Effector CD4-positive, alpha-beta T cell (primary cell): ENCODE data around the gene SCP2.

ENCODE experiments used
- DNase-seq: peaks from one replicate; pipeline ENCODE4 v3.0.0-alpha.2; 2020

SCP2 gene

DNA sequence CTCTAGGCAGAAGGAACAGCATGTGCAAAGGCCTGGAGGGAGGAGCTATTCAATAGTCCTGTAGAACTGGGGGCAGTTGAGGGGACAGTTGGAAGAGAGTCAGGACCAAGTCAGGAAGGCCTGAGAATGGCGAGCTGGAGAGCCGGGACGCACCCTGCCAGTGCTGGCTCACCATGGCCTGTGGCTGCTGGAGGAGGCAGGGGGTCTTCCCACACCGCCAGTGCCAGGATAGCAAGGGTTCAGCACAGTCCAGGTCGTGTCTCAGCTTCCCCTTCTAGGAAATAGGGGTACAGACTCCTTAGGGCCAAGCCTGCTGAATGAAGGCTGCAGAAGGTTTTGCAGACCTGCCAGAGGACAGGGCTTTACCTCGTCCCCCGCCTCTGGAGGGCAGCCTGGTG lies 142.2 kb downstream of the SCP2 start:
- DNase-seq = no peak

DNA sequence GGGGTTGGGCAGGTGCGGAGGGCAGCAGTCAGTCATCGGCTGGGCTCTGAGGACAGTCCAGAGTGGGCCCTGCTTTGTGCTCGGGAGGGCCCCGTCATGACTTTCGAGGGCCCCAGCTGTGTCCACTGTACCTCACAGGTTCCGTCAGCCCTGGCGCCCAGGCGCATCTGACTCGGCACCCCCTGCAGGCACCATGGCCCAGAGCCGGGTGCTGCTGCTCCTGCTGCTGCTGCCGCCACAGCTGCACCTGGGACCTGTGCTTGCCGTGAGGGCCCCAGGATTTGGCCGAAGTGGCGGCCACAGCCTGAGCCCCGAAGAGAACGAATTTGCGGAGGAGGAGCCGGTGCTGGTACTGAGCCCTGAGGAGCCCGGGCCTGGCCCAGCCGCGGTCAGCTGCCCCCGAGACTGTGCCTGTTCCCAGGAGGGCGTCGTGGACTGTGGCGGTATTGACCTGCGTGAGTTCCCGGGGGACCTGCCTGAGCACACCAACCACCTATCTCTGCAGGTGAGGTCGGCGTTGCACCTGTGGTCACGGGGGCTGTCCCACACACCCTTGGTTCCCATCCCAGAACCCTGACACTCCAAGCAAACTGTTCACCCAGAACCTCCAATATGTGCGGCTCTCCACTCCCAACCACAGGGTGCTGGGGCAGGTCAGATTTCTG lies 142.7 kb downstream of the SCP2 start:
- no peak for DNase-seq

DNA sequence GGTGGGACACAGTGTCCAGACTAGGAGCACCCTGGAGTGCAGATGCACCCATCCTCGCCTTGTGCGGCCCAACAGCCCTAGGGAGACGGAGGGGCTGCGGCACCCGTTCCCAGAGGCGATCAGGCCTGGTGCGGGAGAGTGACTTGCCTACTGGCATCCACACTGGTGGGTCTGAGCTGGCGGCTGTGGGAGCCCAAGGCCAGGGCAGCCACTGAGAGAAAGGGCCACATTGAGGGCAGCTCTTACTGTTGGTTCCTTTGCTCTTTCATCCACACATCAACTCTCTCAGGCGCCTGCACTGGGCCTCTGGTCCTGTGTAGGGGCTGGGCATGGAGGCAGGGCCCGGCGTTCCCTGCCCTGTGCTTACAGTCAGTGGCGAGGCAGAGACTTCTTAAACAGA lies 143.5 kb downstream of the SCP2 start:
- DNase-seq = no peak

DNA sequence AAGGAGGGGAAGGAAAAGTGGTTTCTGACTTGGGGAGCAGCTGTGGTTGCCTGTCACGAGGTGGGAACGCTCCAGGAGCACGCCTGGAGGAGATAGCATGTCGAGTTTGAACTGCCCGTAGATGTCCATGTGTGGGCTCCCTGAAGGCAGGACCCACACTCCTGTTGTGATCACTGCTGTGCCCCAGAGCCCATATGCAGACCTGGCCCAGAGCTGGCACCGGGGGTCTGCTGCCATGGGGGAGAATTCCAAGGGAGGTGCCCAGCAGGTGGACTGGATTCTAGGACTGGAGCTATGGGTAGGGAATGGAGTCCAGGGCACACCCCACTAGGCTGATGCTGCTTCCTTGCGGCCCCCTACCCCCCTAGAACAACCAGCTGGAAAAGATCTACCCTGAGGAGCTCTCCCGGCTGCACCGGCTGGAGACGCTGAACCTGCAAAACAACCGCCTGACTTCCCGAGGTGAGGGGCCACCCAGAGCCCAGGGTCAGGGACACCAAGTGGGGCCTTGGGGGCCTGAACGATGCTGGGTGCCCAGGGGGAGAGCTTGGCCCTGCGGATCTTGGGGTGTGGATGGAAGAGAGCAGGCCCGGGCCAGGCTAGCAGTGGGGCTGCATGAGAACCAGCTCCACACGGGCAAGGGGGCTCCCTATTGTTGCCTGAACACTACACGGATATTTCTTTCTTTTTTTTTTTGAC lies 144.2 kb downstream of the SCP2 start:
- no peak for DNase-seq

DNA sequence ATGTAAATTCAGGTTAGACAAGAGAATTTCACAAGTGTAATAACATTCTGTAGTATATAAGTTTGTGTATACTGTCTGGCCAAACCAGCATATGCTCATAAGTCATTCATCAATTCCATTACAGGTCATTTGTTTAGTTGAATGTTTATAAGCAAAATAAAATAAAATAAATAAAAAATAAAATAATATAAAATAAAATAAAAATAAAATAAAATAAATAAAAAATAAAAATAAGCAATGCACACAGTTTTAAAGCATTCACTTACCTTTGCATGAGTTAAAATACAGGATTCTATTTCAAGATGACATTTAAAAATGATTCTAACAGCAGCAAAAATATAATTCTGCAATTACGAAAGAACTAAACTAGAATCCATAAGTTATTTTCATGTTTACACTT lies 144.8 kb downstream of the SCP2 start:
- DNase-seq = no peak

DNA sequence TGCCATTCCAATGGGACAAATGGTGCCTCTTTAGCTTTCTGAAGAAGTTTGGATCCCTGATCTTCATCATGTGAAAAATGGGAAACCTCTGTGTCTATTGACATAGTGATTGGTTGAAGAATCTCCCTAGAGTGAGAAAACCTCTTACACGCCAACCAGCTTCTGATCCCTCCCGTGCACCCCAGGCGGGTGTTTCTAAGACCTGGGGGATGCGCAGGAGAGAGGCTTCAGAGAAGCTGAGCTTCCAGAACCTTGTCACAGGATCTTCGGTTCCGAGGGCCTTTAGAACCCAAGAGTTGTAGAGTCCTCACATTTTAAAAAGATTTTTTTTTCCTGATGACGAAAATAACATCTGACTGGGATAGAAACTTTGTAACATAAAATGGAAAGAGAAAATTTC lies 146.2 kb downstream of the SCP2 start:
- DNase-seq = no peak

DNA sequence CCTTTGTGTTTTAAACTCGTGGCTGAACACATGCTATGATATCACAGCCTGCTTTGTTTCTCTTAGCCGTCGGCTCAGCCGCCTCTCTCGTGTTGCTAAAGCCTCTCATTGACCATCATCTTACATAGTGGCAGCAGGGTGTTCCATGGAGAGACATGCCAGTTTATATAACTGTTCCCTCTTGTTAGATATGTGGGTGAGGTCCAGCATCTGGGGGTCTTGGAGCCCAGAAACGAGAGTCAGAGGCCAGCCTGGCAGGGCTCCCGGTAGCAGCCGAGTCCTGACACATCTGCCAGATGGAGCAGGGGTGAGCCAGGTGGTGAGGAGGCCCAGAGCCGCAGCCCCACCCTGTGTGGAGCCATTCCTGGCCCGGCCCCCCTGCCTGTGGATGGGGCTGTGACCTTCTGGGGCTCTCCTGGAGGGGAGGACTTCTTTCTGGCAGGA lies 146.8 kb downstream of the SCP2 start:
- DNase-seq = no peak

DNA sequence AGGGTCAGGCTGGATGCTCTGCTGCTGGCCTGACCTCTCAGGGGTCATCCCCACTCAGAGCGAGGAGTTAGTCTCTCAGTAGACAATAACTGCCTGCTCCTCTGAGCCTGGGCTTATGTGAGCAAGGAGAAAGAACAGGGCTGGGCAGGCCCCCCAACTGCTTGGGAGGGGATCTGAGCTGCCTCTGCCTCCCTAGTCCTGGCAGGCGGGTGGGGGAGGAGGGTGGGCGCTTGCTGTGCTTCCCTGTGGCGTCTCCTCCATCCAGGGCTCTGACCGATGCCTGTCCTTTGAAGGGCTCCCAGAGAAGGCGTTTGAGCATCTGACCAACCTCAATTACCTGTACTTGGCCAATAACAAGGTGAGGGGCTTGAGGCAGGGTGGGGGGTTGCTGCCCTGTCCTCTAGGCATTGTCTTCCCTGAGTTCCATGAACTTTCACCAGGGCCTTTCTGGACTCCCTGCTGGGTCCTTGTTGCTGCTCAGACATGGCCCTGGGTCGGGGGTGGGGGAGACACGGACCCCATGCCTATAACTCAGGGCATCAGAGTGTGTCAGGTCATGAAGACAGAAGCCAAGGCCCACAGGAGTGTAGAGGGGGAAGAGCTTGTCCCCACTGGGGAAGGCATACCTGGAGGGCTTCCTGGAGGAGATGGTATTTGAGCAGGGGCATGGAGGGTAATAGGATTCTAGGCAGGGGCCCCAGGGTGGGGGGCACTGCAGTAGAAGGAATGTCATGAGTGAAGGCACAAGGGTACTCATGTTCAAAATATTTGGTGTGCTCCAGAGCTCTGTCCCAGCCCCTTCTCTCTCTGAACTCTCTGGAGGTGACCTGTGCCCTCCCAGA lies 147.5 kb downstream of the SCP2 start:
- no peak for DNase-seq

DNA sequence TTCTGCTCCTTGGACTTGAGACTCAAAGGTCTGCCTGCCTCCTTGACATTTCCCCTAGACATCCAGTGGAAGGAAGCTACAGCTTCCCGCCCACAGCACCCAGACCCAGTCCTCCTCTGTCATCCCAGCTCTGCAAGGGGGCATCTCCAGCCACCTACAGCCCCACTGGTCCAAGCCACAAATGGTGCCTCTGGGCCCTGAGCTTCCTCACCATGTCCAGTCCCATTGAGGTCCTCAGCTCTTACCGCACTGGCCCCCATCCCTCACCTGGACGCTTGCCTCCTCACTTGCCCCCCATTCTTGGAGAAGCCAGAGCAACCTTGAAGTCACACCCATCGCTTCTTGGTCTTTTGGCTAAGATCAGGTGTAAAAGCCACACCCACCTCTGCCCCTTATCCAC lies 148.1 kb downstream of the SCP2 start:
- no peak for DNase-seq

DNA sequence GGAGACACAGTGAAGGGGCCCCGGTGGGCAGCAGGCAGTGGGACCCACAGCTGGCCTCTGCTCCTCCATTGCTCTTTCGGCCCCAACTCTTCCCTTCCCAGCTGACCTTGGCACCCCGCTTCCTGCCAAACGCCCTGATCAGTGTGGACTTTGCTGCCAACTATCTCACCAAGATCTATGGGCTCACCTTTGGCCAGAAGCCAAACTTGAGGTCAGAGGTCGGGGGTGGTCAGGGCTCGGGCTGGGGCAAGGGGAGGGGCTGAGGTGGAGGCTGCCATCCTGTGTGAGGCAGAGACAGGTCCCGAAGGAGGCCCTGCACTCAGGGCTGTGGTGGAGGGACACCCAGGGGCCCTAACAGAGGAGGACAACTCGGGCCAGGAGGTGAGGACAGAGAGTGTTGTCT lies 148.7 kb downstream of the SCP2 start:
- no peak for DNase-seq

DNA sequence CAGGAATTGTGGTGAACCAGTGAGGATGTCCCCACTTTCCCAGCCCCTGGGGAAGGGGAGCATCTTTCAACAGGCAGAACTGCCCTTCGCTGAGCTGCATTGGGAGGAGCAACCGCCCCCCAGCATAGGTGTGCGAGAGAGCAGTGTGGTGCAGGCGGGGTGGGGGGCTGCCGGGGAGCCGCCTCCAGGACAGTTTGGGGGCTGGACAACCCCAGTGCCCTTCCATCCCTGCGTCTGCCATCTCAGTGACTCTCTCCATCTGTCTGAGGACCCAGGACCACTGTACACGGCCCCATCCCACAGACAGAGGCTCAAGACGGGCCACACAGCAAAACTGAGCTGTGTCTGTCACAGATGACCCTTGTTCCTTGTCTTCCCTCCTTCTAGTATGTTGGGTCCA lies 149.1 kb downstream of the SCP2 start:
- no peak for DNase-seq

DNA sequence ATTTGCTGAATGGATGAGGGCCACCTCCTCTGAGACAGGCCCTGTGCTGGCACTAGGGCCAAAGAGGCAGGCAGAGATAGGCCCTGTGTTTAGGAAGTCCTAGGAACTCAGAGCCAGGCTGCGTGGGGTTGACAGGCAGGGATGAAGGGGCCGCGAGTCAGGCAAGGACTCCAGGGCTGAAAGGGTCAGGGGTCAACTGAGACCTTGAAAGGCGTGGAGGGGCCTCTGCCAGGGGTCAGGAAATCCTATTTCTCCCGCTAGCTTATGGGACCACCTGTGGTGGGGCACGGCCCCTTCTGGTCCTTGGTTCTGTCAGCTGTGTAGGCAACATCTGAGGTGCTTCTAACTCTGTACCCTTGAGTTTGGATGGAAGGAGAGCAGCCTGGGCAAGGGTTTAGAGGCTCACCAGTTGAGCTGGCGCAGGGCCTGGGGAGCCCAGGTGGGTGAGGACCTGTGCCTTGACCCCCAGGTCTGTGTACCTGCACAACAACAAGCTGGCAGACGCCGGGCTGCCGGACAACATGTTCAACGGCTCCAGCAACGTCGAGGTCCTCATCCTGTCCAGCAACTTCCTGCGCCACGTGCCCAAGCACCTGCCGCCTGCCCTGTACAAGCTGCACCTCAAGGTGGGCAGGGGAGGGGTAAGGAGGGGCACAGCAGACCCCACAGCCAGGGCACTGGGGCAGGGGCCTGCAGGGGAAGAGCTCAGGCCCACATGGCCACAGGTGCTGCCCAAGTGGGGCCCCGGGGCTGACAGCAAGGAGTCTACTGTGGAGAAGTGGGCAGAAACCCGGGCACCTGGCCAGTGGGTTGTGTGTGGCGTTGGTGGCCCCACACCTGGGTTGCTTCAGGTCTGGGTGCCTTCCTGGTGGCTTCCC lies 149.9 kb downstream of the SCP2 start:
- no peak for DNase-seq

DNA sequence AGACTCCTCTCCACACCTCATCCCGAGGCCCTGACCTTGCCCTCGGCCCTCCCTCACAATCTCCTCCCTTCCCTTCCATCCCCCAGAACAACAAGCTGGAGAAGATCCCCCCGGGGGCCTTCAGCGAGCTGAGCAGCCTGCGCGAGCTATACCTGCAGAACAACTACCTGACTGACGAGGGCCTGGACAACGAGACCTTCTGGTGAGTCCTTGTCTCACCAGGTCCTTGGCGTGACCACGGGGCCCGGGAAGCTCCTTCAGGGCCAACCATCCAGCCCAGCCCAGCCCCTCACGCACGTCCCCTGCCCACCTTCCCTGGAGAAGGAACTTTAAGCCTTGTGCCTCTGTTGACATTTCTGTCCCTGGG lies 150.5 kb downstream of the SCP2 start:
- DNase-seq = no peak

DNA sequence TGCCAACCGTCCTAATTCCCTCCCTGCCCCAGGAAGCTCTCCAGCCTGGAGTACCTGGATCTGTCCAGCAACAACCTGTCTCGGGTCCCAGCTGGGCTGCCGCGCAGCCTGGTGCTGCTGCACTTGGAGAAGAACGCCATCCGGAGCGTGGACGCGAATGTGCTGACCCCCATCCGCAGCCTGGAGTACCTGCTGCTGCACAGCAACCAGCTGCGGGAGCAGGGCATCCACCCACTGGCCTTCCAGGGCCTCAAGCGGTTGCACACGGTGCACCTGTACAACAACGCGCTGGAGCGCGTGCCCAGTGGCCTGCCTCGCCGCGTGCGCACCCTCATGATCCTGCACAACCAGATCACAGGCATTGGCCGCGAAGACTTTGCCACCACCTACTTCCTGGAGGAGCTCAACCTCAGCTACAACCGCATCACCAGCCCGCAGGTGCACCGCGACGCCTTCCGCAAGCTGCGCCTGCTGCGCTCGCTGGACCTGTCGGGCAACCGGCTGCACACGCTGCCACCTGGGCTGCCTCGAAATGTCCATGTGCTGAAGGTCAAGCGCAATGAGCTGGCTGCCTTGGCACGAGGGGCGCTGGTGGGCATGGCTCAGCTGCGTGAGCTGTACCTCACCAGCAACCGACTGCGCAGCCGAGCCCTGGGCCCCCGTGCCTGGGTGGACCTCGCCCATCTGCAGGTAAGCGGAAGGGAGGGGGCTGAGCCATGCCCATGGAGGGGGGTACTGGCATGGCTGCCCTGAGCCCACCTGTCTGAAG lies 151.4 kb downstream of the SCP2 start:
- no peak for DNase-seq

DNA sequence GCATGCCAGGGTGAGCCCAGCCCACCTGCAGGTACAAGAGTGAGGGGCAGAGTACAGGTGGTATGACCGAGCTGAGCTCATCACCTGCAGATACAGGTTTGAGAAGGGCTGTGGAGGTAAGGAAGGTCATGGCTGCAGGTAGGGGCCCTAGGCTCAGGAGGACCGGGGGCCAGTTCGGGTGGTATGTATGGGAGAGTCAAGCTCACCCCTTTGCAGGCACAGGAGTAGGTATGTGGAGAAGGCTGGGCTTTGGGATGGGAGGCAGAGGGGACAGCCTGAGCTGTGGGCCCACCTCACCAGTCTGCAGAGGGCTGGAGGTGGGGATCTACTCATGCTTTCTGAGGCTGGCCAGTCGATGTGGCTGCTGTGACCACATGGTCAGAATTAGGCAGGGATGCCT lies 152.2 kb downstream of the SCP2 start:
- DNase-seq = no peak

DNA sequence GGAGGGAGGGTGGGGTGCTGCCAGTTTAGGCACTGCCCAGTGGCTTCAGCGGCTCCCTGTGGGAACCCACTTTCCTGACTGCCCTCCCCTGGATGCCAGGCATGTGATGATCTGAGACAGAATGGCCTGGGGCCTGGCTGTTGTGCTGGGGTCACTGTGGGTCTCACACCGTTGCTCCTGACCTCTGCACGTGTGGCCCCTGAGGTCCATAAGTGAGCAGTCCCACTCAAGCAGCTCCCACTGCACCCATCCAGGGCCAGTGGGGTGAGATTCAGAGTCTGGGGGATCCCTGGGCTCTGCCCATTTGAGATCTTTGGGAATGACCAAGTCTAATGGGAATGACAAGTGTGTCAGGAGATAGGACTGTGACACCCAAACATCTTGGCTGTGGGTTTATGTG lies 153.0 kb downstream of the SCP2 start:
- no peak for DNase-seq

DNA sequence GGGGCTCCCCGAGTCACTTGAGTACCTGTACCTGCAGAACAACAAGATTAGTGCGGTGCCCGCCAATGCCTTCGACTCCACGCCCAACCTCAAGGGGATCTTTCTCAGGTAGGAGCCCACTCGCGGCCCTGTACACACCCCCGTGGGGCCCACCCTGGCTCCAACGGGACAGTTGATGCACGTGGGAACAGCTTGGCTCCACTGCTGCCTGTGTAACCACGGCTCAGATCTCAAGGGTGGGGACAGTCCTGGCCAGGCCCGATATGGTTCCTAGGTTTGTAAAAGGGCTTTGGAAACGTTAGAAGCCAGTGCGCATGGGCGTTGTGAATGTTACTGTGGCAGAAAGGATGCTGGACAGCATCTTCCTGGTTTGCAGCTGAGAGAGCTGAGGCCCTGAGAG lies 153.7 kb downstream of the SCP2 start:
- no peak for DNase-seq

DNA sequence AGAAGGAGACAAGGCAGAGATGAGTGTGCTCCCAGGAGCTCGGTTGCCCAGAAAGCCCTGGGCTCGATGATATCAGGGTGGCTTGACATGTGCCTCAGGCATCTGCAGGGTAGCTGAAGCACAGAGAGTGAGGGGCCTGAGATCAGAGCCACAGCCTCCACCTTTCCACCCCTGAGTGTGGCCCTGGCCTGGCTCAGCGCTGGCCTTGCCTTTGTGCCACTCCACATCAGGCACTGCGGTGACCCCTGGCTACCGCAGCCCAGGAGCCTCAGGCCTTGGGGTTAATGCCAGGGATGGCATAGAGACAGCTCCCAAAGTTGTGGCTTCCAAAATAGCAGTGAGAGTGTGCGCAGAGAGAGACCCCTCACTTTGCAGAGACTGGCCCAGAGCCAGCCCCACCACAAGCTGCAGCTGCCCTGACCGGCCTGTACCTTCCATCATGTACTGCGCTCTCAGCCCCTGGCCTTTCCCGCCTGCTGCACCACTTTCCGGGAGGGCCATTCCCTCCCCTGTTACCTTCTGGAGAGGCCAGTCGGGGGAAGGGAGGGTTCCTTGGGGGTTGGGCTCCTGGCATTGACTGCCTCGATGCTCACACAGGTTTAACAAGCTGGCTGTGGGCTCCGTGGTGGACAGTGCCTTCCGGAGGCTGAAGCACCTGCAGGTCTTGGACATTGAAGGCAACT lies 154.4 kb downstream of the SCP2 start:
- DNase-seq = no peak

DNA sequence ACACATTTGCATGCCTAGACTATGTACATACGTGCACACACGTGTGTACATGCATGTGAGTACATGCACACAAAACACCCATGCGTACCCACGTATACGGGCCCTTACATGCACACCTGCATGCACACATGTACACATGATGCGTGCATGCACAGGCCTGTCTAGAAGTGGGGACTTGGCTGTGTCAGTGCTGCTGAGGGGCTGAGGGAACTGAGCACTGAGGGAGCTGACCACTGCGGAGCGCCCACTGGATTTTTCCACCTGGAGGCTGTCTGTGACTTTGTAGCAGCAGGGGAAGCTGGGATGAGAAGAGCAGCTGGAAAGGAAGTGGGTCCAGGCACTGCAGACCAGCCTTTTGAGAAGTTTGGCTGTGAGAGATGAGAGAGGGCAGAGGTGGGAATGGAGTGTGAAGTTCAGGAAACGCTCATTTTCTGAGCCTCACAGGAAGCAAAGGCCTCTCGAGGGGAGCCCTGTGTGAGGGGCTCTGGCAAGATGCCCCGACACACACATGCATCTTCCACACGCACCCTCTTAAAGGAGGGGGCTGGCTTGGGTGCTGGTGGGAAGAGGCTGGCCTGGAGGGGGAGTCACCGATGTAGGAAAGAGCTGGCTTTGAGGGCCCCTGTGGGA lies 155.9 kb downstream of the SCP2 start:
- no peak for DNase-seq

DNA sequence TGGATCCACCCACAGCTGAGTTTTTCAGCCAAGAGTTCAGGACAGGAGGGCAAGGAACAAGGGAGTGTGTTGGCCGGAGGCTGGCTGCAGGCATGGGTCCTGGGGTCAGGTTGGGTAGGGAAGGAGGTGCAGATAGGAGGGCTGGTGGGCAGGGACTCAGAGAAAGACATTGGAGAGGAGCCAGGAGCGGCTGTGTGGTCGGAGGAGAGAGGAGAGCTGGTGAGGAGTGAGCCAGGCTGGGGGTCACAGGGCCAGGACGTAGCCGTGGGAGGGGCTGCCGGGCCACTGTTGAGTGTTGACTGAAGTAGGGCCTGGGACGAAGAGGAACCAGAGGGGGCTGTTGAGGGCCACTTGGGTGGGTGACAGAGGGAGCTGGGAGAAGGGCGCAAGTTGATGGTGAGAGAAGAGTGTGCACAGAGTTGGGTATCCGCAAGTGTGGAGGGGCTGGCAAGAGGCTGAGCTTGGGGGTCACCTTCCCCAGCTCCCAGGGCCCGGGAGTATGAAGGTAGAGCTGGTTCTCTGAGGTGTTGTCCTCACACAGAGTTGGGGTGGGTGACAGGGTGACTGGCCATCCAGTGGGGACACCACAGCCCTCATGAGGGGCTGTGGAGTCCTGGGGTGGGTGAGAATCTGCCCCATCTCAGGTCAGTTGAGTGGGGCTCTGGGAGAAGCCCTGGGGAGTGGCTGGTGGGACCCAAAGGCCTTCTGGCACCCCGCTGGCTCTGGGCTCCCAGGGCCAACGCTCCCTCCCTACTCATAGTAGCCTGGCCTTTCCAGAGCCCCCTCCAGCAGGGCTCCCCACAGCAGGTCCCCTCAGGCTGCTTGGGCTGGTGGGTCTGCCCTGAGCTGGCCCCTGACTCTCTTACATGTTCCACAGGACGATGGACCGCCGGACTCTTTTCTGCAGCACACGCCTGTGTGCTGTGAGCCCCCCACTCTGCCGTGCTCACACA lies 156.8 kb downstream of the SCP2 start:
- no peak for DNase-seq
